Vagina (tissue), 2 donors: ENCODE data around the gene LRRC59.

Experiments used
- CTCF ChIP-seq, 3 experiments: fragments of 450-650 bp in 2 of 3; fragments of 200-600 bp in 1 of 3; sonication (generic) in 1 of 3; IDR thresholded peaks; one replicate each; pipeline ENCODE4 v1.5.1; 2017 to 2019; ENCODE audit warnings: antibody characterized with exemption in 3 of 3, mild to moderate bottlenecking in 2 of 3, moderate library complexity in 2 of 3
- POLR2A ChIP-seq, 2 donors: fragments of 450-650 bp; IDR thresholded peaks; one replicate each; pipeline ENCODE4 v1.6.1; 2017; ENCODE audit warnings: antibody characterized with exemption in 2 of 2, mild to moderate bottlenecking in 2 of 2, moderate library complexity in 2 of 2
- POLR2AphosphoS5 ChIP-seq, 2 donors: sonication (generic); formaldehyde crosslinking; IDR thresholded peaks; one replicate each; pipeline ENCODE4 v1.9.0; 2017; ENCODE audit warnings: antibody characterized with exemption in 2 of 2, mild to moderate bottlenecking in 2 of 2, low read depth in 1 of 2; ENCODE audit not compliant: insufficient read depth in 1 of 2

- TF ChIP-seq CTCF (IDR thresholded peaks at IDR 0.05): no peak
- TF ChIP-seq POLR2AphosphoS5 (IDR thresholded peaks at IDR 0.05; ENCODE audit: insufficient read depth in 1 of 2, low read depth in 1 of 2): no peak
- no peak for TF ChIP-seq POLR2A (IDR thresholded peaks at IDR 0.05)
These were observed 58.7 kb downstream of the LRRC59 start for GRCh38 chr17:50338645-50339044.
